Ramos (cell line): Measurements from ENCODE around the gene AP5B1.

Experiments
- in situ Hi-C: fragments of 300-500 bp; cut with MboI; formaldehyde crosslinking; loops from one replicate; pipeline ENCODE4 v1.14.3; 2022; ENCODE audit warnings: low sequenced_read_pairs; ENCODE audit not compliant: unreplicated experiment

The AP5B1 gene

GRCh38 chr11:65787649-65788622, 7.2 kb upstream of the AP5B1 start:
- in situ Hi-C loops = no loop called here

GRCh38 chr11:65786786-65787636, 6.2 kb upstream of the AP5B1 start, which contains the start of gene OVOL1:
Gene OVOL1 (plus strand): TSS chr11:65787063. CDS start chr11:65787374, 311 bp downstream.
- in situ Hi-C loops = no loop called here

GRCh38 chr11:65786008-65786785, 5.4 kb upstream of the AP5B1 start:
- in situ Hi-C loops = no loop called here

GRCh38 chr11:65785319-65786007, 4.7 kb upstream of the AP5B1 start:
- in situ Hi-C loops = no loop called here

- in situ Hi-C loops = no loop called here
Measured at GRCh38 chr11:65782816-65783228, 2.0 kb upstream of the AP5B1 start.

- in situ Hi-C loops = no loop called here
Measured at GRCh38 chr11:65781962-65782815, 1.4 kb upstream of the AP5B1 start.

GRCh38 chr11:65781152-65781961, 581 bp upstream of the AP5B1 start:
- in situ Hi-C loops = no loop called here

- in situ Hi-C loops = no loop called here
Measured at GRCh38 chr11:65779919-65780769, 632 bp downstream of the AP5B1 start.

- in situ Hi-C loops = no loop called here
Measured at GRCh38 chr11:65779669-65779918, 1.2 kb downstream of the AP5B1 start.

- in situ Hi-C loops = no loop called here
Measured at GRCh38 chr11:65778901-65779668, 1.7 kb downstream of the AP5B1 start.

GRCh38 chr11:65778431-65778900, 2.3 kb downstream of the AP5B1 start:
- in situ Hi-C loops = no loop called here

- in situ Hi-C loops = no loop called here
Measured at GRCh38 chr11:65777821-65778361, 2.9 kb downstream of the AP5B1 start.

GRCh38 chr11:65777241-65777640, 3.5 kb downstream of the AP5B1 start:
- in situ Hi-C loops = no loop called here

- in situ Hi-C loops = no loop called here
Measured at GRCh38 chr11:65776710-65777141, 4.0 kb downstream of the AP5B1 start.

GRCh38 chr11:65776196-65776595, 4.6 kb downstream of the AP5B1 start:
- in situ Hi-C loops = no loop called here
